Activated naive CD4-positive, alpha-beta T cell treated with anti-CD3 and anti-CD28 coated beads for 36 hours (primary cell): ENCODE data around the gene PALM3. TPM values are rescaled to one million over a fixed set of nuclear protein-coding genes. Genes with fewer than 3 reads are reported as not detected.
A peak's percentile ranks its signal among the peaks of the same experiment; 100 is the strongest.

Experiments used
- CTCF ChIA-PET: fragments of 350-600 bp; sonication (Branson Sonifier 250); formaldehyde crosslinking; loops from one replicate; lab custom pipeline; 2021; ENCODE audit warnings: antibody characterized with exemption; lab: Charles Lee
- DNase-seq: peaks from one replicate; pipeline ENCODE4 v3.0.0-alpha.2; 2020
- H3K27ac Mint-ChIP-seq: one replicate; pipeline ENCODE4 v1.8.0; 2021; ENCODE audit warnings: mild to moderate bottlenecking, mixed read lengths
- H3K27me3 Mint-ChIP-seq: one replicate; pipeline ENCODE4 v1.8.0; 2021; ENCODE audit warnings: low read depth, mixed read lengths
- H3K36me3 Mint-ChIP-seq: one replicate; pipeline ENCODE4 v1.8.0; 2021; ENCODE audit warnings: low read depth, mixed read lengths
- H3K4me1 Mint-ChIP-seq: one replicate; pipeline ENCODE4 v1.8.0; 2021; ENCODE audit warnings: low read depth, mixed read lengths
- H3K4me3 Mint-ChIP-seq: one replicate; pipeline ENCODE4 v1.8.0; 2021; ENCODE audit warnings: mild to moderate bottlenecking, moderate library complexity, mixed read lengths
- H3K9me3 Mint-ChIP-seq: one replicate; pipeline ENCODE4 v1.8.0; 2021; ENCODE audit warnings: mixed read lengths
- intact Hi-C: fragments of 100-400 bp; cut with micrococcal nuclease; formaldehyde crosslinking; loops from one replicate; pipeline ENCODE4 v1.15.1; 2023
- total RNA-seq, 2 experiments: library from RNA; stranded (reverse); gene quantifications; one replicate each; pipeline ENCODE4 v1.2.3, GENCODE V29; 2021

Gene PALM3
- total RNA-seq, 2 experiments from 2014 or later = not detected

GRCh38 chr19:14097532-14098151, 35.8 kb upstream of the PALM3 start:
- CTCF ChIA-PET = interaction anchor here (1.0 kb wide), 1 partner anchor 235 kb away, joined by 3 read pairs; no protein-coding TSS in a partner anchor
- intact Hi-C loops = no loop called here
- Mint-ChIP-seq H3K4me3 (no peak overlapping the region), H3K4me1 (no peaks in the 10 kb centered on the region), H3K36me3 (peaks cover 12% of the 10 kb centered on the region), H3K9me3 (peaks cover 8% of the 10 kb centered on the region), H3K27me3 (no peaks in the 10 kb centered on the region), H3K27ac (no peak overlapping the region)
- DNase-seq = no peak

GRCh38 chr19:14096272-14096992, 34.6 kb upstream of the PALM3 start:
- CTCF ChIA-PET = interaction anchor here (0.6 to 1.2 kb wide), 2 partner anchors 9 to 40 kb away, joined by 3 to 5 read pairs; partner anchors contain the start of gene ASF1B
- intact Hi-C loops = no loop called here
- H3K36me3 Mint-ChIP-seq = peaks cover 15% of the 10 kb centered on the region
- H3K27me3 Mint-ChIP-seq = no peaks in the 10 kb centered on the region
- no peak overlapping the region for H3K27ac Mint-ChIP-seq
- no peak overlapping the region for H3K4me3 Mint-ChIP-seq
- DNase-seq = no peak
- peaks cover 9% of the 10 kb centered on the region for H3K4me1 Mint-ChIP-seq
- peaks cover 15% of the 10 kb centered on the region for H3K9me3 Mint-ChIP-seq

GRCh38 chr19:14094854-14095253, 33.0 kb upstream of the PALM3 start:
- peaks cover 15% of the 10 kb centered on the region for H3K9me3 Mint-ChIP-seq
- H3K4me1 Mint-ChIP-seq = peaks cover 10% of the 10 kb centered on the region
- CTCF ChIA-PET = interaction anchor here (1.4 kb wide), 1 partner anchor 19 kb away, joined by 4 read pairs; no protein-coding TSS in a partner anchor
- H3K36me3 Mint-ChIP-seq = peaks cover 13% of the 10 kb centered on the region
- H3K27me3 Mint-ChIP-seq = no peaks in the 10 kb centered on the region
- no peak for DNase-seq
- H3K4me3 Mint-ChIP-seq = no peak overlapping the region
- intact Hi-C loops = no loop called here
- no peak overlapping the region for H3K27ac Mint-ChIP-seq

GRCh38 chr19:14093117-14093823, 31.4 kb upstream of the PALM3 start:
- no peaks in the 10 kb centered on the region for H3K27me3 Mint-ChIP-seq
- DNase-seq = no peak
- H3K4me3 Mint-ChIP-seq = peak overlapping the region; percentile 27
- CTCF ChIA-PET = interaction anchor here (1.1 to 1.2 kb wide), 2 partner anchors 22 to 43 kb away, joined by 4 to 5 read pairs; partner anchors contain the start of gene ASF1B
- H3K4me1 Mint-ChIP-seq = peaks cover 20% of the 10 kb centered on the region
- no peak overlapping the region for H3K27ac Mint-ChIP-seq
- peaks cover 19% of the 10 kb centered on the region for H3K36me3 Mint-ChIP-seq
- peaks cover 15% of the 10 kb centered on the region for H3K9me3 Mint-ChIP-seq
- intact Hi-C loops = no loop called here

GRCh38 chr19:14091813-14092462, 30.1 kb upstream of the PALM3 start:
- peak; percentile 68 for DNase-seq
- Mint-ChIP-seq H3K36me3 (peaks cover 22% of the 10 kb centered on the region), H3K4me3 (peak overlapping the region; percentile 96), H3K4me1 (peaks cover 24% of the 10 kb centered on the region), H3K9me3 (peaks cover 15% of the 10 kb centered on the region), H3K27me3 (no peaks in the 10 kb centered on the region), H3K27ac (peak overlapping the region; percentile 97)
- CTCF ChIA-PET = interaction anchor here (0.9 to 1.0 kb wide), 3 partner anchors 22 to 344 kb away, joined by 3 to 4 read pairs (median 3); partner anchors contain the start of gene ASF1B
- intact Hi-C loops = loop anchor here (1.0 kb wide), 4 partner anchors 11 to 44 kb away; partner anchors contain the start of genes ASF1B and PRKACA

- Mint-ChIP-seq H3K27ac (peak overlapping the region; percentile 97), H3K36me3 (peaks cover 18% of the 10 kb centered on the region), H3K9me3 (peaks cover 15% of the 10 kb centered on the region), H3K4me1 (peaks cover 24% of the 10 kb centered on the region), H3K27me3 (no peaks in the 10 kb centered on the region), H3K4me3 (peak overlapping the region; percentile 96)
- intact Hi-C loops = loop anchor here (1.0 kb wide), 4 partner anchors 10 to 45 kb away; partner anchors contain the start of genes ASF1B and PRKACA
- DNase-seq = peak; percentile 78
- CTCF ChIA-PET = interaction anchor here (0.6 to 1.0 kb wide), 4 partner anchors 22 to 344 kb away, joined by 3 to 4 read pairs (median 3); partner anchors contain the start of gene ASF1B
These were observed 29.4 kb upstream of the PALM3 start for GRCh38 chr19:14091081-14091812.

GRCh38 chr19:14090509-14091080, 28.7 kb upstream of the PALM3 start, which contains the start of gene SAMD1:
Gene SAMD1 (minus strand): TSS chr19:14090751.
- Mint-ChIP-seq H3K27ac (peak within 1 kb of the TSS; percentile 97), H3K36me3 (peaks cover 18% of the 10 kb centered on the region), H3K4me1 (peaks cover 24% of the 10 kb centered on the region), H3K4me3 (peak within 1 kb of the TSS; percentile 96), H3K27me3 (no peaks in the 10 kb centered on the region), H3K9me3 (peaks cover 15% of the 10 kb centered on the region)
- CTCF ChIA-PET = interaction anchor here (0.6 to 1.0 kb wide), 2 partner anchors 46 to 256 kb away, joined by 3 to 4 read pairs; partner anchors contain the start of gene ASF1B
- DNase-seq = peak; percentile 84
- intact Hi-C loops = loop anchor here (1.0 kb wide), 4 partner anchors 9 to 46 kb away; partner anchors contain the start of genes ASF1B and PRKACA

GRCh38 chr19:14089662-14090508, 28.0 kb upstream of the PALM3 start:
- peak; percentile 41 for DNase-seq
- H3K36me3 Mint-ChIP-seq = peaks cover 18% of the 10 kb centered on the region

GRCh38 chr19:14089412-14089661, 27.5 kb upstream of the PALM3 start:
- intact Hi-C loops = no loop called here
- H3K27ac Mint-ChIP-seq = peak overlapping the region; percentile 71
- DNase-seq = peak; percentile 33

More at GRCh38 chr19:14089662-14090508, 28.0 kb upstream of the PALM3 start:
- peak overlapping the region; percentile 71 for H3K27ac Mint-ChIP-seq
- CTCF ChIA-PET = interaction anchor here (1.0 to 2.1 kb wide), 2 partner anchors 14 to 47 kb away, joined by 4 to 5 read pairs; partner anchors contain the start of gene ASF1B
- no peaks in the 10 kb centered on the region for H3K27me3 Mint-ChIP-seq
- intact Hi-C loops = no loop called here
- H3K4me3 Mint-ChIP-seq = peak overlapping the region; percentile 79
- H3K4me1 Mint-ChIP-seq = peaks cover 24% of the 10 kb centered on the region
- H3K9me3 Mint-ChIP-seq = peaks cover 15% of the 10 kb centered on the region

More at GRCh38 chr19:14089412-14089661, 27.5 kb upstream of the PALM3 start:
- CTCF ChIA-PET = interaction anchor here (2.1 kb wide), 1 partner anchor 14 kb away, joined by 5 read pairs; no protein-coding TSS in a partner anchor
- peaks cover 24% of the 10 kb centered on the region for H3K4me1 Mint-ChIP-seq
- peaks cover 16% of the 10 kb centered on the region for H3K36me3 Mint-ChIP-seq
- peaks cover 15% of the 10 kb centered on the region for H3K9me3 Mint-ChIP-seq
- H3K27me3 Mint-ChIP-seq = no peaks in the 10 kb centered on the region
- peak overlapping the region; percentile 79 for H3K4me3 Mint-ChIP-seq
